GM18870 (cell line): Measurements from ENCODE around the gene OPN4.

Source experiments
- ATAC-seq: cut with Tn5 transposase; IDR thresholded peaks from one replicate; pipeline ENCODE4 v1.9.1; 2021; ENCODE audit warnings: moderate library complexity; ENCODE audit not compliant: unreplicated experiment

Gene OPN4

GRCh38 chr10:86677374-86677773, 23.0 kb downstream of the OPN4 start:
- no peak for ATAC-seq

GRCh38 chr10:86678999-86679792, 24.8 kb downstream of the OPN4 start:
- ATAC-seq, result no peak

- no peak for ATAC-seq
Observed at GRCh38 chr10:86681047-86681446, 26.7 kb downstream of the OPN4 start.

GRCh38 chr10:86681722-86682386, 27.5 kb downstream of the OPN4 start:
- ATAC-seq, result no peak

- ATAC-seq, result no peak
Observed at GRCh38 chr10:86682675-86683074, 28.3 kb downstream of the OPN4 start.

GRCh38 chr10:86684331-86685097, 30.2 kb downstream of the OPN4 start:
- ATAC-seq, result no peak

- no peak for ATAC-seq
Observed at GRCh38 chr10:86685416-86685815, 31.1 kb downstream of the OPN4 start.

GRCh38 chr10:86685893-86686632, 31.7 kb downstream of the OPN4 start:
- no peak for ATAC-seq

GRCh38 chr10:86686972-86687371, 32.6 kb downstream of the OPN4 start:
- ATAC-seq, result no peak

GRCh38 chr10:86687750-86688149, 33.4 kb downstream of the OPN4 start:
- no peak for ATAC-seq

GRCh38 chr10:86688398-86688921, 34.1 kb downstream of the OPN4 start:
- ATAC-seq, result peak; percentile 67

- no peak for ATAC-seq
Observed at GRCh38 chr10:86689146-86689545, 34.8 kb downstream of the OPN4 start.

- ATAC-seq, result no peak
Observed at GRCh38 chr10:86690231-86690630, 35.9 kb downstream of the OPN4 start.

- no peak for ATAC-seq
Observed at GRCh38 chr10:86690657-86691084, 36.3 kb downstream of the OPN4 start.

- no peak for ATAC-seq
Observed at GRCh38 chr10:86691333-86692022, 37.1 kb downstream of the OPN4 start.

- ATAC-seq, result no peak
Observed at GRCh38 chr10:86692023-86692514, 37.7 kb downstream of the OPN4 start.

GRCh38 chr10:86692664-86693063, 38.3 kb downstream of the OPN4 start:
- no peak for ATAC-seq

- no peak for ATAC-seq
Observed at GRCh38 chr10:86693275-86693674, 38.9 kb downstream of the OPN4 start.

GRCh38 chr10:86693721-86694369, 39.5 kb downstream of the OPN4 start:
- no peak for ATAC-seq
